Measurements from ENCODE around the gene GTF2E1. TPM values are rescaled to one million over a fixed set of nuclear protein-coding genes. Genes with fewer than 3 reads are reported as not detected.

Gene GTF2E1
- total and polyA plus RNA-seq, 2 donors (not counting 1 experiment from before 2014, with no cell fraction given), result 11.5 to 15.7 TPM

DNA sequence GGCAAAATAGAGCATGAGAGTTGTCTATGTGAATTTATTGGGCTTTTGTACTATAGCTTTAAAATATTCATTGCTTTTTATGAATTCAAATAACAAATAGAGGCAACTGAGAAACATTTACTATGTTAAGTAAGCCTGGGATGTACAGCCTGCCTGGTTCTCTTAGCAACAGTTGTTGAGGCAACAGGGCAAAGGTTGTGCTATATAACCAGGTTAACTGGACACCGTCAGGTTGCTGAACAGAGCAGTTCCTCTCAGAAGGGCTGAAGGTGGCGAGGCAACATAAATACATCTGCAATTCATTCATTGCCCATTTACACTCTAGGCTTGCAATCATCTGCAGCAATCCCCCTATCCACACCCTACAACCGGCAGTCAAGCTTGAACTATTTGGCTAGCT, 78.2 kb downstream of the GTF2E1 start:
- H3K9ac ChIP-seq (ENCODE audit: insufficient read depth, low read length), result no peak overlapping the region
- no peak for DNase-seq (ENCODE audit: low read depth in 2 of 2)
- no peak overlapping the region for H3K4me2 ChIP-seq (ENCODE audit: extremely low read depth, insufficient read depth, low read length)
- no peak overlapping the region for H3K27ac ChIP-seq (ENCODE audit: insufficient read depth, low read length)
- H3K4me3 ChIP-seq (replicated peaks in 1 of 4; ENCODE audit: control extremely low read depth in 1 of 4, insufficient read depth in 1 of 4, low read depth in 3 of 4, low read length in 4 of 4), result no peak overlapping the region
- no peaks in the 10 kb centered on the region for H3K27me3 ChIP-seq (ENCODE audit: control insufficient read depth, insufficient read depth, low read length)
- H3K4me1 ChIP-seq (ENCODE audit: control insufficient read depth, extremely low read depth, insufficient read depth, low read length), result no peaks in the 10 kb centered on the region
- no peaks in the 10 kb centered on the region for H3K36me3 ChIP-seq (ENCODE audit: control insufficient read depth, insufficient read depth, low read length)
- TF ChIP-seq CTCF (conservative IDR thresholded peaks at IDR 0.05 in 1 of 2, IDR thresholded peaks at IDR 0.05 in 1 of 2; ENCODE audit: low read depth in 1 of 2, low read length in 2 of 2), result no peak
- no peak for TF ChIP-seq EZH2 (IDR thresholded peaks at IDR 0.05; ENCODE audit: low read length, missing control alignments)
- H2AFZ ChIP-seq (ENCODE audit: low read length), result no peak overlapping the region
- no peaks in the 10 kb centered on the region for H4K20me1 ChIP-seq (ENCODE audit: control insufficient read depth, extremely low read depth, insufficient read depth, low read length)
- H3K79me2 ChIP-seq (ENCODE audit: control insufficient read depth, insufficient read depth, low read length), result no peaks in the 10 kb centered on the region
- no peaks in the 10 kb centered on the region for H3K9me3 ChIP-seq (ENCODE audit: control insufficient read depth, insufficient read depth, low read depth, low read length)

- Histone ChIP-seq H3K36me3 (ENCODE audit: control insufficient read depth, insufficient read depth, low read length) (no peaks in the 10 kb centered on the region), H3K4me1 (ENCODE audit: control insufficient read depth, extremely low read depth, insufficient read depth, low read length) (no peaks in the 10 kb centered on the region), H3K9me3 (ENCODE audit: control insufficient read depth, insufficient read depth, low read depth, low read length) (no peaks in the 10 kb centered on the region), H3K4me3 (replicated peaks in 1 of 4; ENCODE audit: control extremely low read depth in 1 of 4, insufficient read depth in 1 of 4, low read depth in 3 of 4, low read length in 4 of 4) (no peak overlapping the region), H3K27ac (ENCODE audit: insufficient read depth, low read length) (no peak overlapping the region), H3K4me2 (ENCODE audit: extremely low read depth, insufficient read depth, low read length) (no peak overlapping the region), H3K27me3 (ENCODE audit: control insufficient read depth, insufficient read depth, low read length) (no peaks in the 10 kb centered on the region), H3K79me2 (ENCODE audit: control insufficient read depth, insufficient read depth, low read length) (no peaks in the 10 kb centered on the region), H2AFZ (ENCODE audit: low read length) (no peak overlapping the region), H3K9ac (ENCODE audit: insufficient read depth, low read length) (no peak overlapping the region), H4K20me1 (ENCODE audit: control insufficient read depth, extremely low read depth, insufficient read depth, low read length) (no peaks in the 10 kb centered on the region)
- peak in 1 of 2 donors; percentile 58 for DNase-seq (ENCODE audit: low read depth in 2 of 2)
- TF ChIP-seq EZH2 (IDR thresholded peaks at IDR 0.05; ENCODE audit: low read length, missing control alignments), result no peak
- no peak for TF ChIP-seq CTCF (conservative IDR thresholded peaks at IDR 0.05 in 1 of 2, IDR thresholded peaks at IDR 0.05 in 1 of 2; ENCODE audit: low read depth in 1 of 2, low read length in 2 of 2)
These were observed 78.9 kb downstream of the GTF2E1 start for GRCh38 chr3:120821426-120821825.

- H3K36me3 ChIP-seq (ENCODE audit: control insufficient read depth, insufficient read depth, low read length), result no peaks in the 10 kb centered on the region
- H4K20me1 ChIP-seq (ENCODE audit: control insufficient read depth, extremely low read depth, insufficient read depth, low read length), result no peaks in the 10 kb centered on the region
- H3K4me1 ChIP-seq (ENCODE audit: control insufficient read depth, extremely low read depth, insufficient read depth, low read length), result no peaks in the 10 kb centered on the region
- H3K27ac ChIP-seq (ENCODE audit: insufficient read depth, low read length), result no peak overlapping the region
- H3K4me3 ChIP-seq (replicated peaks in 1 of 4; ENCODE audit: control extremely low read depth in 1 of 4, insufficient read depth in 1 of 4, low read depth in 3 of 4, low read length in 4 of 4), result no peak overlapping the region
- no peak for TF ChIP-seq EZH2 (IDR thresholded peaks at IDR 0.05; ENCODE audit: low read length, missing control alignments)
- no peaks in the 10 kb centered on the region for H3K27me3 ChIP-seq (ENCODE audit: control insufficient read depth, insufficient read depth, low read length)
- H3K4me2 ChIP-seq (ENCODE audit: extremely low read depth, insufficient read depth, low read length), result no peak overlapping the region
- H3K79me2 ChIP-seq (ENCODE audit: control insufficient read depth, insufficient read depth, low read length), result no peaks in the 10 kb centered on the region
- DNase-seq (ENCODE audit: low read depth in 2 of 2), result peak in 1 of 2 donors; percentile 25
- no peaks in the 10 kb centered on the region for H3K9me3 ChIP-seq (ENCODE audit: control insufficient read depth, insufficient read depth, low read depth, low read length)
- no peak overlapping the region for H2AFZ ChIP-seq (ENCODE audit: low read length)
- no peak overlapping the region for H3K9ac ChIP-seq (ENCODE audit: insufficient read depth, low read length)
These were observed 80.6 kb downstream of the GTF2E1 start for GRCh38 chr3:120823156-120823555.

Measured in fibroblast of lung (primary cell).